ENCODE data around the gene FARSA. TPM values are rescaled to one million over a fixed set of nuclear protein-coding genes. Genes with fewer than 3 reads are reported as not detected.
"Not testable (repeated sequence)": the region's sequence is repeated elsewhere in the genome, so short reads cannot be mapped to it uniquely, and the experiment has no call there.

FARSA gene
- total RNA-seq: 100 to 1,000 TPM in 1 of 2 experiments, 10 to 100 TPM in 1; 96.6 to 131 TPM

- ATAC-seq: peak; percentile 63
These were observed at the start of gene FARSA for GRCh38 chr19:12933287-12934072. FARSA (minus strand) TSS chr19:12933711; CDS start chr19:12933696, 15 bp downstream.

DNA sequence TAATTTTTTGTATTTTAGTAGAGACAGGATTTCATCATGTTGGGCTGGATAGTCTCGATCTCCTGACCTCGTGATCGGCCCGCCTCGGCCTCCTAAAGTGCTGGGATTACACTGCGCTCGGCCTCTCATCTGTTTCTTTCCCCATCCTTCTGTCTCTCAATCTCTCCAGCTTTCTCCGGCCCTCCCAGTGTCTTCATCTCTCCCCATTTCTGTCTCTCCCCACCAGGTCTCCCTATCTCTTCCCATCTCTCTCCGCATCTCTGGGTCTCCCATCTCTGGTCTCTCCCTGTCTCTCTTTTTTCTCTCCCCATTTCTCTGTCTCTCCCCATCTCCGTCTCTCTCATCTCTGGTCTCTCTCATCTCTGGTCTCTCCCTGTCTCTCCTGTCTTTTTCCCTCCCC is 49.6 kb upstream of the FARSA start:
- Mint-ChIP-seq H3K4me3 (no peak overlapping the region), H3K36me3 (no peaks in the 10 kb centered on the region), H3K27me3 (peaks cover 8% of the 10 kb centered on the region), H3K27ac (no peak overlapping the region), H3K4me1 (peaks cover 2% of the 10 kb centered on the region), H3K9me3 (ENCODE audit: low read depth) (no peaks in the 10 kb centered on the region)
- no peak for DNase-seq
- CTCF ChIA-PET: interaction anchor here (1.4 to 13.9 kb wide), 3 partner anchors 78 to 122 kb away, joined by 5 to 204 read pairs (median 178); no protein-coding TSS in a partner anchor
- ATAC-seq: no peak

More at GRCh38 chr19:12933287-12934072, at the start of gene FARSA:
- Mint-ChIP-seq H3K27me3 (no peaks in the 10 kb centered on the region), H3K4me1 (peaks cover 42% of the 10 kb centered on the region), H3K9me3 (ENCODE audit: low read depth) (no peaks in the 10 kb centered on the region), H3K4me3 (peak within 1 kb of the TSS; percentile 92), H3K27ac (peak within 1 kb of the TSS; percentile 88), H3K36me3 (peaks cover 17% of the 10 kb centered on the region)
- CTCF ChIA-PET: interaction anchor here (0.7 to 4.6 kb wide), 9 partner anchors 8 to 160 kb away, joined by 3 to 23 read pairs (median 6); partner anchors contain the start of genes DNASE2, RAD23A and SYCE2
- DNase-seq: peak; percentile 96

DNA sequence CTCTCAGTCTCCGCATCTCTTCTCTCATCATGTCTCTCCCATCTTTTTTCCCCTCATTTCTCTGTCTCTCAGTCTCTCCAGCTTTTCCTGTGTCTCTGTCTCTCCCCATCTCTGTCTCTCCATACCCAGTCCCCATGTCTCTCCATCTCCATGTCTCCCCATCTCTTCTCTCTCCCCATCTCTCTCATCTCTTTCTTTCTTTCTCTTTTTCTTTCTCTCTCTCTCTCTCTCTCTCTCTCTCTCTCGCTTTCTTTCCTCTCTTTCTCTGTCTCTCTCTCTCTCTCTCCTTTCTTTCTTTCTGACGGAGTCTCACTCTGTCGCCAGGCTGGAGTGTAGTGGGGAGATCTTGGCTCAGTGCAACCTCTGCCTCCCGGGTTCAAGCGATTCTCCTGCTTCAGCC is 49.1 kb upstream of the FARSA start:
- Mint-ChIP-seq H3K27ac (no peak overlapping the region), H3K4me3 (no peak overlapping the region), H3K27me3 (peaks cover 12% of the 10 kb centered on the region), H3K36me3 (no peaks in the 10 kb centered on the region), H3K4me1 (peaks cover 4% of the 10 kb centered on the region), H3K9me3 (ENCODE audit: low read depth) (no peaks in the 10 kb centered on the region)
- DNase-seq (no peak), ATAC-seq (no peak)
- CTCF ChIA-PET: interaction anchor here (0.8 to 13.9 kb wide), 4 partner anchors 17 to 122 kb away, joined by 3 to 204 read pairs (median 92); no protein-coding TSS in a partner anchor

GRCh38 chr19:12979974-12980373 is 46.5 kb upstream of the FARSA start:
- H3K27me3 Mint-ChIP-seq: peaks cover 13% of the 10 kb centered on the region
- CTCF ChIA-PET: interaction anchor here (1.0 to 13.9 kb wide), 8 partner anchors 14 to 284 kb away, joined by 3 to 204 read pairs (median 13); partner anchors contain the start of gene DAND5
- no peak for ATAC-seq
- H3K27ac Mint-ChIP-seq: no peak overlapping the region
- H3K9me3 Mint-ChIP-seq (ENCODE audit: low read depth): no peaks in the 10 kb centered on the region
- H3K4me3 Mint-ChIP-seq: no peak overlapping the region
- H3K36me3 Mint-ChIP-seq: no peaks in the 10 kb centered on the region
- peaks cover 3% of the 10 kb centered on the region for H3K4me1 Mint-ChIP-seq
- DNase-seq: no peak

DNA sequence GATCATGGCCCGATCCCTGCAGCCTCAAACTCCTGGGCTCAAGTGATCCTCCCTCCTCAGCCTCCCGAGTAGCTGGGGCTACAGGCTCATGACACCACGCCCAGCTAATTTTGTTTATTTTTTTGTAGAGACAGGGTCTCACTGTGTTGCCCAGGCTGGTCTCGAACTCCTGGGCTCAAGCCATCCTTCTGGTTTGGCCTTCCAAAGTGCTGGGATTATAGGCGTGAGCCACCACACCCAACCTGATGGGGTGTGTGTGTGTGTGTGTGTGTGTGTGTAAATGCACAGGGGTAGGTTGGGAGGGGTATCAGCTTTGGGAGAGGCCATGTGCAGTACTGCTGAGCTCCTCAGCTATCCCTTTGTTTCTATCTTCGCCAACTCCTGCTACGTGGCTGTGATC is 42.6 kb upstream of the FARSA start:
- not testable (repeated sequence) for H3K4me1 Mint-ChIP-seq, H3K36me3 Mint-ChIP-seq

DNA sequence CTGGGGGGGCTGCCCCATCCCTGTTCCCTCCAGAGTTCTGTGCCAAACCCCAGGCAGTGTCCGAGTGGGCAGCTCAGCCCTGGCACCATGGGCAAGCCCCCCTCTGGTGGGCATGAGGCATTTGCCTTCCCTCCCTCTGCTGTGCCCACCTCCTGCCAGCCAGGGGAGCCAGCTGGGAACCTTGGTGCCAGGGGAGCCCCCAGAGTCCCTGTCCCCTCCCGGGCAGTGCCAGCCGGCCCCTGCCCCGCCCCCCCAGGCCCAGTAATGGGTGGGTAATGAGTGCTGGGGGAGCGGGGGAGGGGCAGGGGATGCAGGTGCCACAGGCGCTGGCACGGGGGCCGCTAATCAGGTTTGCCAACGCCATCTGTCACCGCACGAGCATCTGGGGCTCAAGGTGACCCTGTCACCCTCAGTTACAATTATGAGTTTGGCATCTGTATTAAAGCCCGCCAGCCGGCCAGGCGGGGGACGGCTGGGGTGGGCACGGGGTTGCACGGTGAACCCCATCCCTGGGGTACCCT is 41.8 kb upstream of the FARSA start:
- Mint-ChIP-seq H3K9me3 (ENCODE audit: low read depth) (no peaks in the 10 kb centered on the region), H3K36me3 (no peaks in the 10 kb centered on the region), H3K4me1 (peaks cover 1% of the 10 kb centered on the region), H3K27ac (no peak overlapping the region), H3K27me3 (peaks cover 13% of the 10 kb centered on the region), H3K4me3 (no peak overlapping the region)
- DNase-seq (no peak), ATAC-seq (no peak)
- CTCF ChIA-PET: interaction anchor here (1.0 to 13.9 kb wide), 6 partner anchors 9 to 118 kb away, joined by 4 to 204 read pairs (median 68); partner anchors contain the start of gene DAND5

More for the DNA sequence above, 42.6 kb upstream of the FARSA start:
- not testable (repeated sequence) for H3K9me3 Mint-ChIP-seq (ENCODE audit: low read depth); H3K4me3 Mint-ChIP-seq; DNase-seq; H3K27ac Mint-ChIP-seq; ATAC-seq
- H3K27me3 Mint-ChIP-seq: peaks cover 11% of the 10 kb centered on the region
- CTCF ChIA-PET: interaction anchor here (0.8 to 13.9 kb wide), 11 partner anchors 10 to 212 kb away, joined by 3 to 204 read pairs (median 9); partner anchors contain the start of gene DAND5

GRCh38 chr19:12974301-12975220 is 41.0 kb upstream of the FARSA start:
- peaks cover 14% of the 10 kb centered on the region for H3K27me3 Mint-ChIP-seq
- no peak overlapping the region for H3K27ac Mint-ChIP-seq

GRCh38 chr19:12973236-12973635 is 39.7 kb upstream of the FARSA start:
- Mint-ChIP-seq H3K4me1 (peaks cover 1% of the 10 kb centered on the region), H3K9me3 (ENCODE audit: low read depth) (no peaks in the 10 kb centered on the region), H3K27ac (no peak overlapping the region), H3K36me3 (no peaks in the 10 kb centered on the region), H3K27me3 (peaks cover 14% of the 10 kb centered on the region), H3K4me3 (no peak overlapping the region)
- ATAC-seq (no peak), DNase-seq (no peak)
- CTCF ChIA-PET: interaction anchor here (0.9 to 13.9 kb wide), 3 partner anchors 7 to 88 kb away, joined by 3 to 204 read pairs (median 116); partner anchors contain the start of gene DAND5

More at GRCh38 chr19:12974301-12975220, 41.0 kb upstream of the FARSA start:
- DNase-seq (no peak), ATAC-seq (no peak)
- Mint-ChIP-seq H3K36me3 (no peaks in the 10 kb centered on the region), H3K4me1 (peaks cover 1% of the 10 kb centered on the region), H3K4me3 (no peak overlapping the region), H3K9me3 (ENCODE audit: low read depth) (no peaks in the 10 kb centered on the region)
- CTCF ChIA-PET: interaction anchor here (0.7 to 13.9 kb wide), 6 partner anchors 8 to 119 kb away, joined by 3 to 204 read pairs (median 60); partner anchors contain the start of gene DAND5

DNA sequence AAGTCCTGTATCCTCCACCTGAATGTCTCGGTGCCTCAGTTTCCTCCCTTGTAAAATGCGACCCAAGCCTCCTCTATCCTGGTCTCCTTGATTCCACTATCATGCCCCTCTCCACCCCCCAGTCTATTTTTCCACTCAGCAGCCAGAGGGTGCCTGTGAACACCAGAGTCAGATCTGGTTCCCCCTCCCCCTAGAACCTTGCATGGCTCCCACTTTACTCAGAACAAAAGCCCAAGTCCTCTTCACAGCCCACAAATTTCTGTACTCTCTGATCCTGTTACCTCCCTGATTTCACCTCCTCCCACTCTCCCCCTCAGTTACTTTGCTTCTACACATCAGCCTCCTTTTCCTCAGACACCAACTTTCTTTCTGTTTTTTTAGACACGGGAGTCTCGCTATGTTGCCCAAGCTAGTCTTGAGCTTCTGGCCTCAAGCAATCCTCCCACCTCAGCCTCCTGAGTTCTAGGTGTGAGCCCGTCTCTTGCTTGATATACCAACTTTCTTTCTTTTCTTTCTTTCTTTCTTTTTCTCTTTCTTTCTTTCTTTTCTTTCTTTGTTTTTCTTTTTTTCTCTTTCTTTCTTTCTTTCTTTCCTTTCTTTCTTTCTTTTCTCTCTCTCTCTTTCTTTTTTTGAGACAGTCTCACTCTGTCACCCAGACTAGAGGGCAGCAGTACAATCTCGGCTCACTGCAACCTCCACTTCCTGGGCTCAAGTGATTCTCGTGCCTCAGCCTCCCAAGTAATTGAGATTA is 36.7 kb upstream of the FARSA start:
- Mint-ChIP-seq H3K27me3 (peaks cover 4% of the 10 kb centered on the region), H3K4me3 (no peak overlapping the region), H3K36me3 (no peaks in the 10 kb centered on the region), H3K9me3 (ENCODE audit: low read depth) (no peaks in the 10 kb centered on the region), H3K27ac (no peak overlapping the region), H3K4me1 (peaks cover 3% of the 10 kb centered on the region)
- DNase-seq (no peak), ATAC-seq (no peak)
- CTCF ChIA-PET: interaction anchor here (1.3 to 7.6 kb wide), 3 partner anchors 7 to 125 kb away, joined by 3 to 116 read pairs (median 5); no protein-coding TSS in a partner anchor

GRCh38 chr19:12969292-12969988 is 35.9 kb upstream of the FARSA start, which contains the start of gene DAND5:
DAND5 (plus strand) TSS chr19:12969576; CDS start chr19:12969661, 85 bp downstream.
- no peak for ATAC-seq
- DNase-seq: no peak
- no peaks in the 10 kb centered on the region for H3K36me3 Mint-ChIP-seq
- CTCF ChIA-PET: interaction anchor here (1.3 to 7.6 kb wide), 4 partner anchors 7 to 126 kb away, joined by 3 to 163 read pairs (median 60); partner anchors contain the start of genes DNASE2 and KLF1
- H3K27ac Mint-ChIP-seq: no peak within 1 kb of the TSS
- H3K9me3 Mint-ChIP-seq (ENCODE audit: low read depth): no peaks in the 10 kb centered on the region
- H3K4me3 Mint-ChIP-seq: no peak within 1 kb of the TSS
- peaks cover 8% of the 10 kb centered on the region for H3K4me1 Mint-ChIP-seq
- H3K27me3 Mint-ChIP-seq: peaks cover 4% of the 10 kb centered on the region

GRCh38 chr19:12967907-12968306 is 34.4 kb upstream of the FARSA start:
- peaks cover 6% of the 10 kb centered on the region for H3K27me3 Mint-ChIP-seq
- no peaks in the 10 kb centered on the region for H3K36me3 Mint-ChIP-seq
- CTCF ChIA-PET: interaction anchor here (0.7 to 7.6 kb wide), 10 partner anchors 9 to 759 kb away, joined by 3 to 163 read pairs (median 4); partner anchors contain the start of genes DNASE2, GCDH and KLF1
- H3K4me1 Mint-ChIP-seq: peaks cover 8% of the 10 kb centered on the region
- DNase-seq (no peak), ATAC-seq (no peak)
- no peak overlapping the region for H3K4me3 Mint-ChIP-seq
- no peaks in the 10 kb centered on the region for H3K9me3 Mint-ChIP-seq (ENCODE audit: low read depth)
- no peak overlapping the region for H3K27ac Mint-ChIP-seq
